ENCODE measurements around the gene ARL5C. TPM values are rescaled to one million over a fixed set of nuclear protein-coding genes. Genes with fewer than 3 reads are reported as not detected.
A peak's percentile ranks its signal among the peaks of the same experiment; 100 is the strongest.

ARL5C gene
- total and polyA plus RNA-seq, 2 experiments from 2014 or later: not detected

- WGBS, 2 experiments (ENCODE audit: low coverage in 1 of 2, low lambda C conversion rate in 2 of 2, missing lambda C conversion rate in 2 of 2): 13 to 24% methylated on average over 6 to 8 of the region's 8 CpGs
- Histone ChIP-seq H3K4me3 (peak overlapping the region; percentile 76), H3K79me2 (ENCODE audit: insufficient read depth) (peaks cover 46% of the 10 kb centered on the region), H3K9ac (peak overlapping the region; percentile 81), H3K9me3 (ENCODE audit: low read depth) (no peaks in the 10 kb centered on the region), H3K4me1 (ENCODE audit: insufficient read depth) (peaks cover 26% of the 10 kb centered on the region), H3K9me2 (ENCODE audit: insufficient read depth) (no peaks in the 10 kb centered on the region), H2AFZ (no peak overlapping the region), H4K20me1 (ENCODE audit: insufficient read depth) (0 out of 2 replicates have a peak, but pooled peaks cover 4% of the 10 kb centered on the region), H3K36me3 (ENCODE audit: low read depth) (peaks cover 3% of the 10 kb centered on the region; the same call in 1 of the 2 replicates), H3K4me2 (ENCODE audit: unreplicated experiment) (peak overlapping the region; percentile 83), H3F3A (ENCODE audit: insufficient read depth) (peaks cover 25% of the 10 kb centered on the region), H3K27ac (peak overlapping the region; percentile 21; the same call in 1 of the 2 replicates), H3K27me3 (replicated peaks; ENCODE audit: insufficient read depth) (no peaks in the 10 kb centered on the region)
- in situ Hi-C loops (cut with MboI): no loop called here
- no peak for TF ChIP-seq EZH2phosphoT487 (IDR thresholded peaks at IDR 0.05; ENCODE audit: insufficient read depth, low read depth)
- no peak for TF ChIP-seq EZH2 (IDR thresholded peaks at IDR 0.05; ENCODE audit: insufficient read depth, poor library complexity, severe bottlenecking)
- DNase-seq: peak; percentile 47
Observed at GRCh38 chr17:39196241-39196807, 30.4 kb upstream of the ARL5C start.

GRCh38 chr17:39195568-39196160 lies 29.7 kb upstream of the ARL5C start:
- H3K9me2 ChIP-seq (ENCODE audit: insufficient read depth): no peaks in the 10 kb centered on the region
- H3K4me2 ChIP-seq (ENCODE audit: unreplicated experiment): peak overlapping the region; percentile 83
- peak; percentile 50 for DNase-seq
- 25 to 26% methylated on average over 8 of the region's 8 CpGs for WGBS, 2 experiments (ENCODE audit: low coverage in 1 of 2, low lambda C conversion rate in 2 of 2, missing lambda C conversion rate in 2 of 2)
- peaks cover 24% of the 10 kb centered on the region for H3K4me1 ChIP-seq (ENCODE audit: insufficient read depth)
- H3K4me3 ChIP-seq: peak overlapping the region; percentile 76
- H3K9me3 ChIP-seq (ENCODE audit: low read depth): no peaks in the 10 kb centered on the region
- H3K9ac ChIP-seq: peak overlapping the region; percentile 81
- in situ Hi-C loops (cut with MboI): no loop called here
- H2AFZ ChIP-seq: no peak overlapping the region
- peaks cover 40% of the 10 kb centered on the region for H3K79me2 ChIP-seq (ENCODE audit: insufficient read depth)
- TF ChIP-seq EZH2 (IDR thresholded peaks at IDR 0.05; ENCODE audit: insufficient read depth, poor library complexity, severe bottlenecking) (no peak), EZH2phosphoT487 (IDR thresholded peaks at IDR 0.05; ENCODE audit: insufficient read depth, low read depth) (no peak)
- H3K27ac ChIP-seq: peak overlapping the region; percentile 21
- no peaks in the 10 kb centered on the region for H3K27me3 ChIP-seq (replicated peaks; ENCODE audit: insufficient read depth)
- 0 out of 2 replicates have a peak, but pooled peaks cover 4% of the 10 kb centered on the region for H4K20me1 ChIP-seq (ENCODE audit: insufficient read depth)
- peaks cover 8% of the 10 kb centered on the region; the same call in 1 of the 2 replicates for H3K36me3 ChIP-seq (ENCODE audit: low read depth)
- H3F3A ChIP-seq (ENCODE audit: insufficient read depth): peaks cover 19% of the 10 kb centered on the region

DNA sequence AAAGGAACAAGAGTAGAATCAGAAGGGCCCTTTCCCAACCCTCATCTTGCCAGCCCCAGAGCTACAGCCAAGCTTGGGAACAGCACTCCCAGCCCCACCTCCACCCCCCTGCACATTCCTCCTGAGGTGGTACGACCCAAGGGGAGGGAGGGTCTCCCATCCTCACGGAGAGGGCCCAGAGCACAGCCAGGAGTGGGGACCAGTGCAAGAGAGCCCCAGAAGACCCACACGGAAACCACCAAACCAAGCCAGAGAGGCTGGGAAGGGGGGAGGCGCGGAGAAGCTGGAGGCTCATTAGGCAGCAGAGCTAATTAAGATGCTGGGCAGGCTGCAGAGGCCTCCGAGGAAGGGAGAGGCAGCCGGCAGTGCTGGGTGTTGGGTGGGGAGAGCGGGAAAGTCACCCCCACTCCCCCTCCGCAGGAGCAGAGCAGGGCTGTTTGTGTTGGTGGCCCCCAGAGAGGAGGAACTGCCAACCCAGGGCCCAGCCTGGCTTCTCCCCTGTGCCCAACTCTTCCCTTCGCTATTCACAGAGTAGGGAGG lies 29.1 kb upstream of the ARL5C start:
- Histone ChIP-seq H3K9ac (peak overlapping the region; percentile 81), H3F3A (ENCODE audit: insufficient read depth) (peaks cover 18% of the 10 kb centered on the region; the same call in 1 of the 2 replicates), H3K9me3 (ENCODE audit: low read depth) (no peaks in the 10 kb centered on the region), H3K79me2 (ENCODE audit: insufficient read depth) (peaks cover 34% of the 10 kb centered on the region), H3K4me3 (peak overlapping the region; percentile 76), H3K36me3 (ENCODE audit: low read depth) (peaks cover 12% of the 10 kb centered on the region; the same call in 1 of the 2 replicates), H3K27ac (peak overlapping the region; percentile 21), H3K27me3 (replicated peaks; ENCODE audit: insufficient read depth) (no peaks in the 10 kb centered on the region), H2AFZ (no peak overlapping the region), H3K4me1 (ENCODE audit: insufficient read depth) (peaks cover 24% of the 10 kb centered on the region), H3K4me2 (ENCODE audit: unreplicated experiment) (peak overlapping the region; percentile 83), H3K9me2 (ENCODE audit: insufficient read depth) (no peaks in the 10 kb centered on the region), H4K20me1 (ENCODE audit: insufficient read depth) (0 out of 2 replicates have a peak, but pooled peaks cover 4% of the 10 kb centered on the region)
- WGBS, 2 experiments (ENCODE audit: low coverage in 1 of 2, low lambda C conversion rate in 2 of 2, missing lambda C conversion rate in 2 of 2): 15 to 18% methylated on average over 9 to 10 of the region's 10 CpGs
- TF ChIP-seq EZH2phosphoT487 (IDR thresholded peaks at IDR 0.05; ENCODE audit: insufficient read depth, low read depth) (no peak), EZH2 (IDR thresholded peaks at IDR 0.05; ENCODE audit: insufficient read depth, poor library complexity, severe bottlenecking) (no peak)
- in situ Hi-C loops (cut with MboI): no loop called here
- peak; percentile 34 for DNase-seq

GRCh38 chr17:39194089-39194984 lies 28.4 kb upstream of the ARL5C start:
- Histone ChIP-seq H3F3A (ENCODE audit: insufficient read depth) (peaks cover 14% of the 10 kb centered on the region; the same call in 1 of the 2 replicates), H4K20me1 (ENCODE audit: insufficient read depth) (0 out of 2 replicates have a peak, but pooled peaks cover 4% of the 10 kb centered on the region), H3K9me2 (ENCODE audit: insufficient read depth) (no peaks in the 10 kb centered on the region), H3K4me2 (ENCODE audit: unreplicated experiment) (peak overlapping the region; percentile 83), H3K36me3 (ENCODE audit: low read depth) (peaks cover 12% of the 10 kb centered on the region; the same call in 1 of the 2 replicates), H2AFZ (no peak overlapping the region), H3K27me3 (replicated peaks; ENCODE audit: insufficient read depth) (no peaks in the 10 kb centered on the region), H3K79me2 (ENCODE audit: insufficient read depth) (peaks cover 34% of the 10 kb centered on the region), H3K9ac (peak overlapping the region; percentile 81), H3K4me3 (peak overlapping the region; percentile 76), H3K9me3 (ENCODE audit: low read depth) (no peaks in the 10 kb centered on the region), H3K4me1 (ENCODE audit: insufficient read depth) (peaks cover 24% of the 10 kb centered on the region), H3K27ac (peak overlapping the region; percentile 21; the same call in 1 of the 2 replicates)
- 40 to 55% methylated on average over 15 to 20 of the region's 20 CpGs for WGBS, 2 experiments (ENCODE audit: low coverage in 1 of 2, low lambda C conversion rate in 2 of 2, missing lambda C conversion rate in 2 of 2)
- DNase-seq: peak; percentile 84
- in situ Hi-C loops (cut with MboI): no loop called here
- TF ChIP-seq EZH2 (IDR thresholded peaks at IDR 0.05; ENCODE audit: insufficient read depth, poor library complexity, severe bottlenecking) (no peak), EZH2phosphoT487 (IDR thresholded peaks at IDR 0.05; ENCODE audit: insufficient read depth, low read depth) (no peak)
